A204.1 (cell line): ENCODE data around the gene GOLGA3.

ENCODE experiments used
- FAIRE-seq: peaks from 2 replicates; lab custom pipeline; 2012; peaks lifted over from hg19 to GRCh38; lab: Jason Lieb, UNC

Gene GOLGA3

DNA sequence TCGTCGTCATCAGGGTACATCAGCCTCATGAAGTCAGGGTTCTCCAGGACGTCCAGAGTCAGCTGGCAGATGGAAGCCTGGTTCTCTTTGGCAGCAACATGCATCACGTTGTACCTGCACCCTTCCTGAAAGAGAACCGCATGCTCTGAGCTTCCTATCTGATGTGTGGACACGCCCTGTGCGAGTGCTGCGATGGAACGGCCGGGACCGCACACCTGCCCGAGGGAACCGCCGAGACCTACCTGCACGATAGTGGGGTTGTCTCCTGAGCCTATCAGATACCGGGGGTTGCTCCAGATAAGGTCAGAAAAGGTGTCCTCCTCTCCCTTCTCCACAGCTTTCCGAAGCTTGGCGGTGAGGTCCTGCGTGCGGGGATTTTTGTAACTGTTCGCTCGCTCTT is 80.8 kb downstream of the GOLGA3 start:
- no peak for FAIRE-seq

GRCh38 chr12:132747395-132747794 is 81.3 kb downstream of the GOLGA3 start:
- FAIRE-seq: no peak

DNA sequence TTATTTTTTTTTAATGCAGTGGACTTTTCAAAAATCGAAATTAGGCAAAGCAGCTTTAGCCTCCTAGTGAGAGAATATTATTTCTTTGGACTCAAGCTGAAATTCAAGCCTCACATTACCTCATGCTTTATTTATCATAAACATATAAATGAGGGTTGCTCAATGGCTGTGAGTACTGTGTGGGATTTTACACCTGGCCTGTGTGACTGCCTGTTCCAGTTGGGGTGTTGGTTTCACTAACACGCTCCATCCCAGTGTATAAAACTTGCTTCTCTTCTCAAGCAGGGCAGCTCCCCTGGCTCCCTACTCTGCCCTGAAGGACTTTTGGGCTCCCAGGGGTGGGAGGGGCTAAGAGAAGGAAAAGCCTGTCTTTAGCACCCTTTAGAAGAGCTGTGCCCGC is 82.1 kb downstream of the GOLGA3 start:
- FAIRE-seq: no peak

GRCh38 chr12:132743831-132744230 is 84.8 kb downstream of the GOLGA3 start:
- no peak for FAIRE-seq

DNA sequence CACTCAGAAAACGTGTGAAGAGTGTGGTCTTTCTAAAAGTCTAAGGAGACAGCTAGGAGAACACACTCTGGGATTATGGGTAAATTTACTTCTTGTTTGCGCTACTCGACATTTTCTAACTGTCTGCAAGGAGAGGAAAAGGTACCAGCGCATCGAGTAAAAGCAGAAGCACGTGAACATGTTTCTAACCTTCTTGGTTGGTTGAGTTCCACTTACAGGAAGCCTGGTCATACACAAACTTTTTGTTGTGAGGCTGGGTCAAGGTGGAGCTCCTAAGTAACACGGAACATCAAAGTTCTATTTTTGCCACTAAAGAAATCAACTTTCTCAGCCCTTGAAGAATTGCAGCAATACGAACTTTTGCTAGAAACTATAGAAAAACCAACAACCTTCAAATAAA is 87.0 kb downstream of the GOLGA3 start:
- no peak for FAIRE-seq

DNA sequence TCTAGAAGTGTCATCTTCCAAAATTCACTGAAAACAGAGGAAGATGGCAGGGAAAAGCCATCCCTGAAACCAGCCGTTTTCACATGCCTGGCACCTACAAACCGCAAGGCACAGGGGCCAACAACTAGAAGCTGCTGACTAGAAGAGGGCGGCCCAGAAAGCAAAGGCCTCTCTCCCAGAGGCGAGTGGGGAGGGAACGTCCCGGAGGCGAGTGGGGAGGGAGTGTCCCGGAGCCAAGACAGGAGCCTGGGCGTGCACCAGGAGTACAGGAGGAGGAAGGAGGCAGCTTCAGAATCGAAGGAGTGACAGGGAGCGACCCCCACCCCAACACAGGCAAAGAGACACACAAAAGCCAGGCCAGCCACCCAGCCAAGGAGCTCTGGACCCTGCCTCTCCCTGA is 88.0 kb downstream of the GOLGA3 start:
- FAIRE-seq: no peak

DNA sequence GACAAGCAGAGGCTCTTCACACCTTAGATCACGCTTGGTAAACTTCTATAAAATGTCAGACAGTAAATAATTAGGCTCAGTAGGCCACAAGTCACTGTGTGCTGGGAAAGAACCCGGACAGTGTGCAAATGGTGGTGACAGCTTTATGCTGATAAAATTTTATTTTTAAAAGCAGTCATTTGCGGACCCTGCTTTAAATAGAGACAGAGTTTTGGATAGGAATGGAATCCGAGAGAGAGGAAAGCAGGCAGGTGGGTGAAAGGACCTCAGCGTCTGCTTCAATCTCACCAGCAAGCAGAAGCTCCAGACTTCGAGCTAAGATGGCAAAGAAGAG is 88.4 kb downstream of the GOLGA3 start:
- no peak for FAIRE-seq

GRCh38 chr12:132739600-132740312 is 88.9 kb downstream of the GOLGA3 start:
- FAIRE-seq: no peak

DNA sequence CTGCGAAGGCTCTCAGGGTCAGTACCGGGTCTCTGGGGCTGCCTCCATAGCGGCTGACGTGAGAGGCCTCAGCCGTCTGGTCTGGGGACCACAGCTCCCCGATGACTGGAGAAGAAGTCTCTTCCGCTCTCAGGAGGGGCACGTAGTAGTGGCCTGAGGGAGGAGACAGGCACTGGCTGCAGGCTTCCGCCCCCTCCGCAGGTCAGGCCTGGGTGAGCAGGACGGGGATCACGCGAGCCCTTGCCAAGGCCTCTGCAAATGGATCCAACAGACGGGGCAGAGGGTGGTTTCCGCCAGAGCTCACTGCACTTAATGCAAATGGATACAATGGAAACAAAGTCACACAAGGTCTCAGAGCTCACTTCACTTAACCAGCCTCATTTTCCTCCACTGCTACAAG is 91.8 kb downstream of the GOLGA3 start:
- no peak for FAIRE-seq

DNA sequence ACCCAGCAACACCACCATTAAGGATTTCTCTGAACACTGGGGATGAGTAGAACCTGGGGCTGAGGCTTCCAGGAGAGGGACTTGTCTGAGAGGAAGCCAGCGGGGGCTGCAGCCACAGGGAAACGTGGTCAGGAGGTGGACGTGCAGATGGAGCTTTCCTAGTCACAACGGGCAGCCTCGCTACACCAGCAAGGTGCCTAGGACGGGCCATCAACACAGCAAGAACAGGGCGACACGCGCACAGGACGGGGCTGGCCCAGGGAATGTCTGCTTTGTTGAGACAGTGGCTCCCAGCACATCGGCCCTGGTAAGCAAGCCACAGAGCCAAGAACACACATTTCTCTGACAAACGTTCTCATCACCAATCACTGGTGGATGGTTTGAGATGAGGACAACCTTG is 92.3 kb downstream of the GOLGA3 start:
- FAIRE-seq: no peak

GRCh38 chr12:132735496-132735895 is 93.2 kb downstream of the GOLGA3 start:
- FAIRE-seq: no peak

DNA sequence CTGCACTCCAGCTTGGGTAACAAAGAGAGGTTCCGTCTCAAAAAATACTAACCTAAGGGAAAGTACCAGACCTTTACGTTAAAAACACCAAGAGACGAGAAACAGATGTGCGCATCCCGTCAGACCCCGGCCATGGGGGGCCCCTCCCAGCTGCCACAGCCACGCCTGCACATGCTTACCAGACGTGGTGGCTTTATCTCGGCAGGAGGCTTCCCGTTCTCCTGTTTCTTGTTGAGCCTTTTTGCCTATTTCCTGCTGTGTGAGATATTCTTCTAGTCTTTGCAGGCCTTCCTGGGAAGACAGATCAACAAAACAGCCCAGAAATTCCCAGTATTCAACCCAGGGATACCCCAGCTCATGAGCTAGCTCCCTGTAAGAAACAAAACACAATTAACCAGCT is 94.5 kb downstream of the GOLGA3 start:
- FAIRE-seq: no peak

GRCh38 chr12:132731574-132731973 is 97.1 kb downstream of the GOLGA3 start:
- no peak for FAIRE-seq

GRCh38 chr12:132730353-132730752 is 98.3 kb downstream of the GOLGA3 start:
- no peak for FAIRE-seq

DNA sequence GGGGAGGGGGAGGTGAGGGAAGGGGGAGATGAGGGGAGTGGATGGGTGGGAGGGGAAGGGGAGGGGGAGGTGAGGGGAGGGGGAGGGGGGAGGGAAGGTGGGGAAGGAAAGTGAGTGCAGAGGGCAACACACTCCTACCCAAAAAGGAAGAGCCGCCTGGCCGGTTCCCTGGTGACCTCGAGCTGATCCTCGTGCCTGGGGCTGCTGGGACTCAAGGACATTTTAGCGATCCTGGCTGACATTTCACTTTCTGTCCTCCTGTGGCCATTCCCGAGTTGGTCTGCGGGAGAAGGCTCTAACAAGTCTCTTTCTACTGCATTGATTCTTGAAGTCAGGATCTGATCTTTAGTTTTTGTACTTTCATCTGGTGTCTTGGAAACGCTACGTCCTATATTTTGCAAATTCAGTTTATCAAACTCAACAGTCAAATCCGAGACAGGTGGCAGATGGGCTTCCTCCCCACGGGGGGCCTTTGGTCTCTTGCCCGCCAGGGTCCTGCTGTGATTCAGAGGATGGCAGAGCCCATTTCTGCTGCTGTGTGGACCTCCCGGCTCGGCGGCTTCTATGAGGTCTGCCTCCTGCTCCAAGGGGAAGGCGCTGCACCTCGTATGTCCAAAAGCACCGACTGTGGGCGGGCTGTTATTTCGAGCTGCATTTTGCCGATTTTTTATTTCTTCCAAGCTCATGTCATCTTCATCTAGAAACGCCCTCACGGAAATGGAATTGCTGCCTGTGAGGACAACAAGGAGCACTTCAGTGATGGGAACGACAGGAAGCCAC is 98.9 kb downstream of the GOLGA3 start:
- FAIRE-seq: no peak

DNA sequence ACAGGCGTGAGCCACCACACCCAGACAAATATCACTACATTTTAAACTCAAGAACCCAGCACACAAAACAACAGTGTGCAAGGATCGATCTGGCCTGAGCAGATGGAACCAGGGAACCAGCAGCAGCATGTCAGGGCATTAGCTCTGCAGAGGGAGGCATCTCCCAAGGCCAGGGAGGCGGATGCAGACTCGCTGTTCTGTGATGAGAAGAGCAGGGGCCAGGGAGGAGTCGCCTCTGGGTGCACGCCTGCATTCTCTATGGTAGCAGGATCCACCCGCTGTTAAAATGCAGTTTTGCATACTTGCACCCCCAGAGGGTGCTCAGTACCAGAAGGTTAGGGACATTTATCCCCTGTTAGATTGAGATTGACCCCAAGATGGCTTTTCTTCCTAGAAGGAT is 100.2 kb downstream of the GOLGA3 start:
- FAIRE-seq: no peak

- no peak for FAIRE-seq
Observed at GRCh38 chr12:132727091-132727794, 101.4 kb downstream of the GOLGA3 start.

- FAIRE-seq: no peak
Observed at GRCh38 chr12:132726386-132726785, 102.3 kb downstream of the GOLGA3 start.

DNA sequence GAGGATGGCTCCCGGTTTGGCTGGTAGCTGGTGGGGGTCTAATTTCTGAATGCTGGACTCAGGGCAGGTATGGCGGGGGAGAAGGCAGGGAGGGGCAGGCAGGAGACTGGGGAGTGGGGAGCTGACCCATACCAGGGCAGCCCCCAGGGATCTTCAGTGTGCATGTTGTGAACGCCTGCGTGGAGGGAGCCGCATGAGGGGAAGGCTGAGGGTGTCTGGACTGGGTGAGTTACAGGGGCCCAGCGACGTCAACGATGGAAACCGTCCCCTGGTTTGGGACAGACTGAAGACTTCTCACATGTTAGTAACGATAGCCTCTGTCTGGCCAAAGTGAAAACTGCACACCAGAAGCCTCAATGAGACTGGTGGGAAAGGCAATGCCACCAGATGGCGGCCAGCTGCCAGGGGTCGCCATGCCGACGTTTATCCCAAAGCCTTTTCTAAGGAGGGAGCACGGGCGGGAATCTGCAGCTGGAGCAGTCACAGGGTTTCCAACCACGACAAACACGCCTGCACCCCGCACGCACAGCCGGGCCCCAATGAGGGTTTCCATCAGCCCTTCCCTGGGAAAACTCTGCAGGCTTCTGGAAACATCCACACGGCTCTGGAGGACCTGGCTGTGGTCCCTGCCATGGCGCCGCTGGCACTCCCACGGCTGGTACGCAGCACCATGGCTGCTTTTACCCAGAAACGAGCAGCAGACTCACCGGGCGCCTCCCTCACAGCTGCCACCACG is 104.0 kb downstream of the GOLGA3 start:
- FAIRE-seq: no peak

DNA sequence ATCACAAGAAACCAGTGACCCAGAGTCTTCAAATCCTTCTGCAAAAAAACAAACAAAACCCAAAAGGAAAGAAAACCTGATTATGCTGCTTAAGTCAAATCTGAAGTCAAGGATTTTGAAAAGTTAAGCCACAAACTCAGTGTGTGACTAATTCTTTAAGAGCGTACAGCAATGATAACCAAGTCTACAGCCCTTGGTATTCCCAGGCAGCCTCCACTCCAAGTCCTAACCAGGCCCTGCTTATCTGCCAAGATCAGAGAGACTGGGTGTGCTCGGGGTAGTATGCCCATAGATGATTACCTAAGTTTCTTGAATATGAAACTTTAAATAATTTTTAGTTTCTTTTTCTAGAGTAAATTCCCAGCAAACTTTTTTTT is 104.9 kb downstream of the GOLGA3 start:
- FAIRE-seq: no peak

DNA sequence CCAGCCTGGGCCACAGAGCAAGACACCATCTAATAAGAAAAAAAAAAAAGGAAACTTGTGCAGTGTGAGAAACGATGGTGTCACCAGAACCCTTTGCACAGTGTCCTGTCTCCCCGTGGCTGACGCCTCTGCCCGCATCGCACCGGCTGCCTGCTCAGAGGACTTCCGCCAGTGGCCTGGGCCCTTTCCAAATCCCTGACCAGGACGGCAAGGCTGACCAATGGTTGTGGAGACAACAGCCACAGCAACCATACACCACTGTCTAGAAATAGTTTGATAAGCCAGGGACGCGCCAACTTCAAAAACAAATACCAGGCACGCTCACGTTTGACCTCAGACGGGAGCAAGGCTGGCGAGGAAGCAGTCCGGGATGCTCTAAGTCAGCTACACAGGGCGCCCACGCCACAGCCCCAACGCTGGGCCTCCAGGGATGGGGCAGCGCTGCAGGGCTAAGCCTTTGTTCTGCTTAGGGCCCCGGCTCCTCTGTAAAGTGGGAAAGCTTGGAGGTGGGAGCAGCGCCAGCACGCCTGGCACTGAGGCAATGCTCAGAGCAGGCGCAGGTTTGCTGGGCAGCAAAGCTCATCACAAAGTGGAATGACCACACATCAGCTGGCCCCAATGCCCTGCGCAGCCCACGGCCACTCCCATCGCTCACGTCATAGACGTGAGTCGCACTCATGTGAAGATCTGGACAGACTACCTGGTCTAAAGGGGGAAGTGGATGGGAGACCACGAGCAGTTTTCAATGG is 105.5 kb downstream of the GOLGA3 start:
- no peak for FAIRE-seq
